Measurements from ENCODE around the gene MYOM3.

DNA sequence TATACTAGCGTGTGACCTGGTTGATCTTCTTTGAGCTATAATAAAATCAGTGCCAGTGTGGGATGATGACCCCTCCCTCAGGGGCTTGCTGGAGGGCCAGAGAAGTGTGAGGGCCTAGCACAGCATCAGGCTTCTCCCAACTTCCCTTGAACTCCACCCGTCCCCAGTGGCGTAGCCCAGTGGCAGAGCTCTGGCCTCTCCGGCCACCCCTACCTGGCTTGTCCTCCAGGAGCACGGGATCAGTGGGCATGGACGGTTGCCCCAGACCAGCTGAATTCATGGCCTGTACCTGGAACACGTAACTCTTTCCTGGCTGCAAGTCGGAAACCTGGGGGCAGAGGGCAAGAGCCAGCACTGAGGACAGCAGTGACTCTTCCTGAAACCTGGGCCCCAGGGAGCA is 36.0 kb downstream of the MYOM3 start:
- TF ChIP-seq CTCF (optimal IDR thresholded peaks at IDR 0.05 in 1 of 3, IDR thresholded peaks at IDR 0.05 in 1 of 3, conservative IDR thresholded peaks at IDR 0.05 in 1 of 3; ENCODE audit: extremely low read depth in 1 of 3, insufficient read depth in 2 of 3, low read length in 3 of 3) (no peak), EZH2 (IDR thresholded peaks at IDR 0.05; ENCODE audit: low read length) (no peak)
